ENCODE measurements around the gene AS3MT. TPM values are rescaled to one million over a fixed set of nuclear protein-coding genes. Genes with fewer than 3 reads are reported as not detected.
"Not testable (repeated sequence)": the region's sequence is repeated elsewhere in the genome, so short reads cannot be mapped to it uniquely, and the experiment has no call there.

The AS3MT gene, protein sequence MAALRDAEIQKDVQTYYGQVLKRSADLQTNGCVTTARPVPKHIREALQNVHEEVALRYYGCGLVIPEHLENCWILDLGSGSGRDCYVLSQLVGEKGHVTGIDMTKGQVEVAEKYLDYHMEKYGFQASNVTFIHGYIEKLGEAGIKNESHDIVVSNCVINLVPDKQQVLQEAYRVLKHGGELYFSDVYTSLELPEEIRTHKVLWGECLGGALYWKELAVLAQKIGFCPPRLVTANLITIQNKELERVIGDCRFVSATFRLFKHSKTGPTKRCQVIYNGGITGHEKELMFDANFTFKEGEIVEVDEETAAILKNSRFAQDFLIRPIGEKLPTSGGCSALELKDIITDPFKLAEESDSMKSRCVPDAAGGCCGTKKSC
- total RNA-seq, result 100 to 1,000 TPM; 177 to 361 (median 325) TPM
- polyA plus RNA-seq, result 100 to 1,000 TPM; 275 to 910 (median 281) TPM
- long read RNA-seq, donor 1, transcript AS3MT-201 (11 exons, 2,404 nt), result major isoform, 56 of 455 reads
- long read RNA-seq, donor 1, partial matches to known transcripts, result 361 of 455 reads
- long read RNA-seq, donor 1, other reads (novel, unspliced or antisense), result 38 of 455 reads
- long read RNA-seq, donor 2, transcript AS3MT-201 (11 exons, 2,404 nt), result major isoform, 51 of 203 reads
- long read RNA-seq, donor 2, partial matches to known transcripts, result 116 of 203 reads
- long read RNA-seq, donor 2, other reads (novel, unspliced or antisense), result 36 of 203 reads
- long read RNA-seq, donor 3, transcript AS3MT-201 (11 exons, 2,404 nt), result major isoform, 34 of 108 reads
- long read RNA-seq, donor 3, partial matches to known transcripts, result 47 of 108 reads
- long read RNA-seq, donor 3, other reads (novel, unspliced or antisense), result 27 of 108 reads
- long read RNA-seq, donor 4, transcript AS3MT-201 (11 exons, 2,404 nt), result major isoform, 37 of 128 reads
- long read RNA-seq, donor 4, partial matches to known transcripts, result 36 of 128 reads
- long read RNA-seq, donor 4, other reads (novel, unspliced or antisense), result 55 of 128 reads
- long read RNA-seq, donor 5, transcript AS3MT-201 (11 exons, 2,404 nt), result major isoform, 61 of 163 reads
- long read RNA-seq, donor 5, partial matches to known transcripts, result 24 of 163 reads
- long read RNA-seq, donor 5, other reads (novel, unspliced or antisense), result 78 of 163 reads
- long read RNA-seq, donor 6, transcript AS3MT-201 (11 exons, 2,404 nt), result major isoform, 28 of 93 reads
- long read RNA-seq, donor 6, partial matches to known transcripts, result 25 of 93 reads
- long read RNA-seq, donor 6, other reads (novel, unspliced or antisense), result 40 of 93 reads
- long read RNA-seq, donor 7, transcript AS3MT-201 (11 exons, 2,404 nt), result major isoform, 28 of 58 reads
- long read RNA-seq, donor 7, partial matches to known transcripts, result 30 of 58 reads
- long read RNA-seq, donor 7, other reads (novel, unspliced or antisense), result 0 of 58 reads
- long read RNA-seq, donor 8, transcript AS3MT-201 (11 exons, 2,404 nt), result major isoform, 100 of 449 reads
- long read RNA-seq, donor 8, partial matches to known transcripts, result 280 of 449 reads
- long read RNA-seq, donor 8, other reads (novel, unspliced or antisense), result 69 of 449 reads
- long read RNA-seq, donor 9, transcript AS3MT-201 (11 exons, 2,404 nt), result major isoform, 36 of 143 reads
- long read RNA-seq, donor 9, partial matches to known transcripts, result 53 of 143 reads
- long read RNA-seq, donor 9, other reads (novel, unspliced or antisense), result 54 of 143 reads
- long read RNA-seq, donor 10, transcript AS3MT-201 (11 exons, 2,404 nt), result major isoform, 56 of 106 reads
- long read RNA-seq, donor 10, partial matches to known transcripts, result 38 of 106 reads
- long read RNA-seq, donor 10, other reads (novel, unspliced or antisense), result 12 of 106 reads

DNA sequence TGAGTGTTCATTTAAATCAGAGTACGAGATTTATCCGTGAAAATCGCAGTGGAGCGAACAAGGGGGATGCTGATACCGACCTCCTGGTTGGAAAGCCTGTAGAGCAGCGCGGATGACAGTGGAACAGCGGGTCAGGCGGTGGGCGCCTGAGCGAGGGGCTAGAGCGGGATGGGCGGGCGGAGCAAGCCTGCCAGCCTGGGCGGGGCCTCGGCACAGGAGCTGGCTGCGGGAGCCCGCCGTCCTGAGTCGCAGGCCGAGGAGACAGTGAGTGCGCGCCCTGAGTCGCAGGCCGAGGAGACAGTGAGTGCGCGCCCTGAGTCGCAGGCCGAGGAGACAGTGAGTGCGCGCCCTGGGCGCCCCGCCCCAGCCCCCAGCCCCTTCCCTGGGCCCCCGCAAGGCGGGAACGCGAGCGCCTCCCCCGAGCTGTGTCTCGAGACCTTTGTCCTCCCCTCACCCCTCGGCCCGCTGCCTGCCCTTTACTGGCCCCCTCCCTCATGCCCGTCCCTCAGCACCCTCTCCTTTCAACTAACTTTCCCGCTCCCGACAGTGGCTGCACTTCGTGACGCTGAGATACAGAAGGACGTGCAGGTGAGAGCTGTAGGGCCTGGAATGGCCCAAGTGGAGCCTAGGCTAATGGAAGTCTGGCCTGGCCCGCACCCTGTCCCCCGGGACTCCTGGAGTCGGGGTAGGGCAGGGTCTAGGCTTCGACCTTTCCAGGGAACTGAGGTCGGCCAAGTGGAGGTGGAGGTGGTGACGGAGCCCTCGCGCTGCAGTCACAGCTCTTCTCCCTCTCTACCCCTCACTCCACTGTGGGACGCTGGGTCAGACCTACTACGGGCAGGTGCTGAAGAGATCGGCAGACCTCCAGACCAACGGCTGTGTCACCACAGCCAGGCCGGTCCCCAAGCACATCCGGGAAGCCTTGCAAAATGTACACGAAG is at the start of gene AS3MT:
TSS of gene AS3MT (plus strand) at position 213 of the 941 bp plus-strand sequence. CDS start at position 336, 123 bp downstream.
- WGBS, 4 donors, result 3 to 12% (median 4%) methylated on average over 24 to 63 of the region's 63 CpGs
- H3K27ac ChIP-seq, result peak within 1 kb of the TSS; percentile 63 to 90 (median 77)
- intact Hi-C loops (cut with DNase I), result no loop called here
- TF ChIP-seq POLR2A (IDR thresholded peaks at IDR 0.05), result peak; percentile 27 to 78
- TF ChIP-seq, protein P1, sequence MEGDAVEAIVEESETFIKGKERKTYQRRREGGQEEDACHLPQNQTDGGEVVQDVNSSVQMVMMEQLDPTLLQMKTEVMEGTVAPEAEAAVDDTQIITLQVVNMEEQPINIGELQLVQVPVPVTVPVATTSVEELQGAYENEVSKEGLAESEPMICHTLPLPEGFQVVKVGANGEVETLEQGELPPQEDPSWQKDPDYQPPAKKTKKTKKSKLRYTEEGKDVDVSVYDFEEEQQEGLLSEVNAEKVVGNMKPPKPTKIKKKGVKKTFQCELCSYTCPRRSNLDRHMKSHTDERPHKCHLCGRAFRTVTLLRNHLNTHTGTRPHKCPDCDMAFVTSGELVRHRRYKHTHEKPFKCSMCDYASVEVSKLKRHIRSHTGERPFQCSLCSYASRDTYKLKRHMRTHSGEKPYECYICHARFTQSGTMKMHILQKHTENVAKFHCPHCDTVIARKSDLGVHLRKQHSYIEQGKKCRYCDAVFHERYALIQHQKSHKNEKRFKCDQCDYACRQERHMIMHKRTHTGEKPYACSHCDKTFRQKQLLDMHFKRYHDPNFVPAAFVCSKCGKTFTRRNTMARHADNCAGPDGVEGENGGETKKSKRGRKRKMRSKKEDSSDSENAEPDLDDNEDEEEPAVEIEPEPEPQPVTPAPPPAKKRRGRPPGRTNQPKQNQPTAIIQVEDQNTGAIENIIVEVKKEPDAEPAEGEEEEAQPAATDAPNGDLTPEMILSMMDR (IDR thresholded peaks at IDR 0.05), result no peak
- H3K4me1 ChIP-seq (replicated peaks in 1 of 2), result peaks cover 24 to 43% of the 10 kb centered on the region in 2 donors
- H3K36me3 ChIP-seq (replicated peaks in 1 of 2), result no peaks in the 10 kb centered on the region
- peak within 1 kb of the TSS in 3 of 4 donors; percentile 34 to 64 (median 41) for H3K4me3 ChIP-seq
- H3K9me3 ChIP-seq (replicated peaks in 1 of 3), result no peaks in the 10 kb centered on the region
- DNase-seq, result peak; percentile 64 to 77 (median 72)
- no peaks in the 10 kb centered on the region for H3K27me3 ChIP-seq

DNA sequence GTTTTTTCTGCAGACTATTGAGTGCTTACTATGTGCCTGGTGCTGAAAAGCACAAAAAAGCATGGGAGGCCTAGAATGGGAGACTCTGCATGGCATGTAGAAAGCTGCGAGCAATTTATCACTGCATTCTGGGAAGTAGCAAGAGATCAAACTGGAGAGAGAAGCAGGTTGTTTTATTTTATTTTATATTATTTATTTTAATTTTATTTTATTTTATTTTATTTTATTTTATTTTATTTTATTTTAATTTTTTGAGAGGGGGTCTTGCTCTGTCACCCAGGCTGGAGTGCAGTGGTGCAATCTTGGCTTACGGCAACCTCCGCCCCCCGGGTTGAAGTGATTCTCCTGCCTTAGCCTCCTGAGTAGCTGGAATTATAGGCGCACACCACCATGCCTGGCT is 49.3 kb upstream of the AS3MT start:
- 95 to 98% (median 96%) methylated on average over 5 of the region's 5 CpGs for WGBS, 4 donors
- H3K36me3 ChIP-seq (replicated peaks in 1 of 2); H3K9me3 ChIP-seq (replicated peaks in 1 of 3); H3K27me3 ChIP-seq; H3K4me3 ChIP-seq; DNase-seq: not testable (repeated sequence)
- Histone ChIP-seq H3K4me1 (replicated peaks in 1 of 2) (peaks cover 13 to 22% of the 10 kb centered on the region in 2 donors), H3K27ac (peak overlapping the region in 1 of 5 donors; percentile 90)
- intact Hi-C loops (cut with DNase I), result loop anchor here (10.0 kb wide), 1 partner anchor 85 kb away; no protein-coding TSS in a partner anchor

DNA sequence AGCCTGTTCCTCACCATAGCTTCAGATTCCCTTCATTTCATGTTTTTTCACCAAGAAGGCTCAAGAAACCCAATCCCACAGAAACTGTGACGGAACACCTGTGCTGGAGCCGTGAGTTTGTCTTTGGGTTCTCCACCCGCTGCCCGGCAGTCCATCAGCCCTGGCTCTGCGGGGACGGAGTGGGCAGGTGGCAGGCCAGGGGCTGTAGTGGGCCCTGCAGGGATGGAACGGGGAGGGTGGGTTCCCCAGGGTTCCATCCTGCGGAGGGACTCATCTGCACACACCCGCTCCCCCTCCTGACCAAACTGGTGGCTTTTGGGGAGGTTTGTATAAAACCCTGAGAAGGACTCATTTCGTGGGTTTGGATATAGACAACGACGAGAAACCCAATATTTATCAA is 47.0 kb upstream of the AS3MT start:
- WGBS, 4 donors, result 92 to 95% (median 94%) methylated on average over 8 to 12 of the region's 12 CpGs
- Histone ChIP-seq H3K27me3 (no peaks in the 10 kb centered on the region), H3K4me1 (replicated peaks in 1 of 2) (peaks cover 0 to under 1% of the 10 kb centered on the region in 2 donors), H3K9me3 (replicated peaks in 1 of 3) (no peaks in the 10 kb centered on the region), H3K36me3 (replicated peaks in 1 of 2) (no peaks in the 10 kb centered on the region), H3K4me3 (no peak overlapping the region), H3K27ac (no peak overlapping the region)
- TF ChIP-seq, protein P1 (IDR thresholded peaks at IDR 0.05), result no peak
- no peak for TF ChIP-seq POLR2A (IDR thresholded peaks at IDR 0.05)
- intact Hi-C loops (cut with DNase I), result loop anchor here (10.0 kb wide), 1 partner anchor 87 kb away; no protein-coding TSS in a partner anchor
- DNase-seq, result no peak

Measured in adrenal gland (tissue), 19 donors.